HL-60 (cell line): Measurements from ENCODE around the gene ACHE.

Experiments
- DNase-seq, 2 experiments: peaks; one replicate each; pipeline ENCODE4 v3.0.0-alpha.2; 2010 to 2020; ENCODE audit warnings: low read depth in 1 of 2, low spot score in 1 of 2
- H3K27ac ChIP-seq: fragments of 250-450 bp; sonication (Bioruptor Pico); replicated peaks from 2 replicates; pipeline ENCODE4 v1.5.1; 2020; ENCODE audit warnings: mild to moderate bottlenecking, moderate library complexity
- H3K27me3 ChIP-seq: fragments of 250-450 bp; sonication (Bioruptor Pico); 2 replicates; pipeline ENCODE4 v1.5.1; 2021; ENCODE audit warnings: mild to moderate bottlenecking, moderate library complexity; ENCODE audit not compliant: insufficient read depth, poor library complexity, severe bottlenecking
- H3K4me3 ChIP-seq: replicated peaks from 2 replicates; pipeline ENCODE4 v1.5.1; 2011; ENCODE audit warnings: mild to moderate bottlenecking, control low read depth, low read length; ENCODE audit not compliant: insufficient read depth
- CTCF ChIP-seq: IDR thresholded peaks from one replicate; pipeline ENCODE4 v1.5.1; 2011; ENCODE audit warnings: low read length, control low read depth, inconsistent platforms; ENCODE audit not compliant: insufficient read depth
- GABPA ChIP-seq: IDR thresholded peaks from 2 replicates; pipeline ENCODE4 v1.6.1; 2012; ENCODE audit warnings: low read depth
- REST ChIP-seq: IDR thresholded peaks from 2 replicates; pipeline ENCODE4 v1.6.1; 2012; ENCODE audit warnings: low read depth; ENCODE audit not compliant: insufficient replicate concordance
- SPI1 ChIP-seq: IDR thresholded peaks from 2 replicates; pipeline ENCODE4 v1.6.1; 2012; ENCODE audit warnings: low read depth, mild to moderate bottlenecking, borderline replicate concordance

The ACHE gene

GRCh38 chr7:100897772-100898454, 2.2 kb upstream of the ACHE start:
- peaks cover 26% of the 10 kb centered on the region for H3K27me3 ChIP-seq
- no peak for DNase-seq
- H3K4me3 ChIP-seq, result no peak overlapping the region
- no peak for TF ChIP-seq REST
- H3K27ac ChIP-seq, result no peak overlapping the region

- Histone ChIP-seq H3K27me3 (peaks cover 29% of the 10 kb centered on the region), H3K4me3 (peak overlapping the region; percentile 8), H3K27ac (no peak overlapping the region)
- DNase-seq, result peak in 1 of 2 experiments; percentile 29
- TF ChIP-seq REST (no peak), SPI1 (no peak), CTCF (peak; percentile 46)
Measured at GRCh38 chr7:100896732-100897608, 1.3 kb upstream of the ACHE start.

GRCh38 chr7:100895956-100896731, 456 bp upstream of the ACHE start:
- H3K27ac ChIP-seq, result no peak overlapping the region
- TF ChIP-seq CTCF, result no peak
- H3K4me3 ChIP-seq, result 0 out of 2 replicates have a peak overlapping the region, but pooled peaks have one; percentile 8
- peak in 1 of 2 experiments; percentile 19 for DNase-seq
- H3K27me3 ChIP-seq, result peaks cover 35% of the 10 kb centered on the region

GRCh38 chr7:100894860-100895700, 608 bp downstream of the ACHE start:
- no peak for DNase-seq
- TF ChIP-seq CTCF, result peak; percentile 43
- no peak for TF ChIP-seq GABPA

More at GRCh38 chr7:100894860-100895700, 608 bp downstream of the ACHE start:
- Histone ChIP-seq H3K27ac (no peak overlapping the region), H3K4me3 (no peak overlapping the region), H3K27me3 (peaks cover 43% of the 10 kb centered on the region)
